ENCODE measurements around the gene LRRTM2. TPM values are rescaled to one million over a fixed set of nuclear protein-coding genes. Genes with fewer than 3 reads are reported as not detected.

LRRTM2 gene
- total RNA-seq, 1 experiment from 2014 or later = not detected

DNA sequence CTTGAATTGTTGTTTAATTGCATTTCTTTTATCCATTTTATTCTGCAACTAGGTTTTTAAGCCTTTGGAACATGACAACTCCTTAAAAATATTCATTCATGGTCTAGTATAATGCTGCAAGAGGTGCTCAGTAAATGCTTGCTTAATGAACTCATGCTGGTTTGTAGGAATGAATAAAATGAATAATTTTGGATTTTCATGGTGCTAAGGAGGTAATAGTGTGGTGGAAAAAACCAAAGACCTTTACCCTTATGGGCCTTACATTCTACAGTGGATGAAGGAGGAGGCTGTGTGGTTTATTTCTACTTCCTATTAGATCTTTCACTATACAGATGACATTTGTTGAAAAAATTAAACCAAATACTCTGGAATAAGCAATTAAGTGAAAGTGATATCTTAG is 43.4 kb downstream of the LRRTM2 start:
- no peaks in the 10 kb centered on the region for H4K20me1 ChIP-seq (ENCODE audit: insufficient read depth, low read depth, low read length)
- no peaks in the 10 kb centered on the region for H3K36me3 ChIP-seq (ENCODE audit: insufficient read depth, low read length)
- no peaks in the 10 kb centered on the region for H3K4me1 ChIP-seq (ENCODE audit: low read length)
- no peaks in the 10 kb centered on the region for H3K27me3 ChIP-seq (ENCODE audit: low read length)
- no peaks in the 10 kb centered on the region for H3K9me2 ChIP-seq (replicated peaks; ENCODE audit: insufficient read depth, low read length)
- no peak for DNase-seq
- H3K4me3 ChIP-seq (ENCODE audit: low read length) = no peak overlapping the region
- H3K9me3 ChIP-seq (ENCODE audit: low read length) = no peaks in the 10 kb centered on the region
- no peaks in the 10 kb centered on the region for H3K79me2 ChIP-seq (ENCODE audit: low read length)
- no peak overlapping the region for H3K9ac ChIP-seq (ENCODE audit: low read length)
- H3K4me2 ChIP-seq (ENCODE audit: low read depth, low read length, poor library complexity, severe bottlenecking) = no peak overlapping the region
- H3K27ac ChIP-seq (ENCODE audit: low read length) = no peak overlapping the region
- no peak overlapping the region for H2AFZ ChIP-seq (ENCODE audit: low read length)

DNA sequence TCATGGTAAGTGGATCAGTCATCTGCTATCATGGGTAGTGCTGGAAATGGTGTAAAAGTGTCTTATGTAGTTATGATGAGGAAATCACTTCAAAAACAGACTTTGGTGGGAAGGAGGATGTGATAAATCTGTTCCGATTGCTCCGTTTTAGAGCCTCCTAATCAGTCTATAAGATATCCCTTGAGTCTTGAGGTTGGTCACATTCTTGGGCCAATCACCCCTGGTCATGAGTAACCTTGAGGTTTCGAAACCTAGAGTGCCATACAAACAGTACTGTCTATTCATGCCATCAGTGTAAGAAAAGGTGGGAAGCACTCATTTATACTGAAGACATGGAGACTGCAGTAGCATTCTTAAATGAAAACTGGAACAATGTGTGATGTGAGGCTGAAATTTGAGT is 45.8 kb downstream of the LRRTM2 start:
- H2AFZ ChIP-seq (ENCODE audit: low read length) = no peak overlapping the region
- no peaks in the 10 kb centered on the region for H3K9me3 ChIP-seq (ENCODE audit: low read length)
- no peak overlapping the region for H3K4me3 ChIP-seq (ENCODE audit: low read length)
- no peak overlapping the region for H3K27ac ChIP-seq (ENCODE audit: low read length)
- no peaks in the 10 kb centered on the region for H3K36me3 ChIP-seq (ENCODE audit: insufficient read depth, low read length)
- H3K27me3 ChIP-seq (ENCODE audit: low read length) = no peaks in the 10 kb centered on the region
- H4K20me1 ChIP-seq (ENCODE audit: insufficient read depth, low read depth, low read length) = no peaks in the 10 kb centered on the region
- H3K4me2 ChIP-seq (ENCODE audit: low read depth, low read length, poor library complexity, severe bottlenecking) = no peak overlapping the region
- H3K9ac ChIP-seq (ENCODE audit: low read length) = no peak overlapping the region
- no peaks in the 10 kb centered on the region for H3K4me1 ChIP-seq (ENCODE audit: low read length)
- no peak for DNase-seq
- H3K79me2 ChIP-seq (ENCODE audit: low read length) = no peaks in the 10 kb centered on the region
- no peaks in the 10 kb centered on the region for H3K9me2 ChIP-seq (replicated peaks; ENCODE audit: insufficient read depth, low read length)

DNA sequence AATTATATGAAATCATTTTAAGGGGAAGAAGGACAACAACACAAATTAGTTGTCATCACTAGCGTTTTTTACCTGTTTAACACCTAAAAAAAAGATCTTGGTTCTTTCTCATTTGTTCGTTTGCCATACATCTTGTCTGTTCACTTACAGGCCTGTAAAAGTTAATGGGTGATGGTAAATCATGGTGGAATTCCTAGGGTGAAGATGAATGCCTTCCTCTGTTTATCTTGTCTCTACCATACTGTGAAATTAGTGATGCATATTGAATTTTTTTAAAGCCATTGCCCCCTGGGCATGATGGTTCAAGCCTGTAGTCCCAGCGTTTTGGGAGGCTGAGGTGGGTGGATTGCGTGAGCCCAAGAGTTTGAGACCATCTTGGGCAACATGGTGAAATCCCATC is 46.6 kb downstream of the LRRTM2 start:
- Histone ChIP-seq H2AFZ (ENCODE audit: low read length) (no peak overlapping the region), H3K9me2 (replicated peaks; ENCODE audit: insufficient read depth, low read length) (no peaks in the 10 kb centered on the region), H3K4me3 (ENCODE audit: low read length) (no peak overlapping the region), H3K36me3 (ENCODE audit: insufficient read depth, low read length) (no peaks in the 10 kb centered on the region), H3K4me1 (ENCODE audit: low read length) (no peaks in the 10 kb centered on the region), H3K9ac (ENCODE audit: low read length) (no peak overlapping the region), H3K9me3 (ENCODE audit: low read length) (no peaks in the 10 kb centered on the region), H3K4me2 (ENCODE audit: low read depth, low read length, poor library complexity, severe bottlenecking) (no peak overlapping the region), H4K20me1 (ENCODE audit: insufficient read depth, low read depth, low read length) (no peaks in the 10 kb centered on the region), H3K27me3 (ENCODE audit: low read length) (no peaks in the 10 kb centered on the region), H3K79me2 (ENCODE audit: low read length) (no peaks in the 10 kb centered on the region), H3K27ac (ENCODE audit: low read length) (no peak overlapping the region)
- DNase-seq = no peak

DNA sequence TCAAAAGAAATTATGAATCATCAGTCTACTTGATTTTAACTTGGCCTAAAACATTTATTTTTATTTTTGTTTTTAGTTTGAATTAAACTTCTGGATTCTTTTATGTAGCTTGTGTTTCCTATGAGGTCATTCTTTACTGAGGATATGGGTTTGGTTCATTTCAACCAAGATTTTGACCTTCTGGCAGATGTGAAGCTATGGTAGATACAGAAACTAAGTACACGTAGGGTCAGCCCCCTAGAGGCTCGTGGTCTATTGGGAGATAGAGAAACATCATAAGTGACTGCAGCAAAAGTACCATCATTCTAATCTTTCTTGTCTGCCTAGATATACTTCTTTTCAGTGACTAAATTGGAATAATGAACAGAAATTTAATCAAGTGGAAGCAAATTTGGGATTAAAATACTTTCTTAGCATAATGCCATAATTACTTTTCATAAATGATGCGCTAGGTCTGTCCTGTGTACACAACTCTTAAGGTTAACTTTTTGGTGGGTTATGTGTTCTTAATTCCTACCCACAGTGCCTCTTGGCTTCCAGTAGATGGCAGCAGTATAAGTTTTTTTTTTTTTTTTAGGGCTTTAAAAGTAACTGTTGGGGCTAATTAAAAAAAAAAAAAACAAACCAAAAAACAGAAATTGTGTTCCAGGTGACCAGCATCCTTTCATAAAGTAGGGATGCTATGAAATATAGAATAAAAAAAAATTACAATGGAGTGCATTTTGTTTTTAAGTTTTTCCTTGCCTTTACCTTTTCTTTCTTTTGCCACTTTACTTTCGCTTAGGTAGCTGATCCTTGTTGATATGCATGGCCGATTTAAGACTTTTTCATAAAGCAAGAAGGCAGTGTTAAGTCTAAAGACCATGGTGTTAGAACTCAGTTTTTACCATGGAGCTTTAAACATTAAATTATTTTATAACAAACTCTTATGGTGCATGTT is 49.9 kb downstream of the LRRTM2 start:
- Histone ChIP-seq H3K79me2 (ENCODE audit: low read length) (no peaks in the 10 kb centered on the region), H3K27ac (ENCODE audit: low read length) (no peak overlapping the region), H3K36me3 (ENCODE audit: insufficient read depth, low read length) (no peaks in the 10 kb centered on the region), H2AFZ (ENCODE audit: low read length) (no peak overlapping the region), H3K9me3 (ENCODE audit: low read length) (no peaks in the 10 kb centered on the region), H4K20me1 (ENCODE audit: insufficient read depth, low read depth, low read length) (no peaks in the 10 kb centered on the region), H3K9me2 (replicated peaks; ENCODE audit: insufficient read depth, low read length) (no peaks in the 10 kb centered on the region), H3K9ac (ENCODE audit: low read length) (no peak overlapping the region), H3K4me2 (ENCODE audit: low read depth, low read length, poor library complexity, severe bottlenecking) (no peak overlapping the region), H3K27me3 (ENCODE audit: low read length) (no peaks in the 10 kb centered on the region), H3K4me1 (ENCODE audit: low read length) (no peaks in the 10 kb centered on the region), H3K4me3 (ENCODE audit: low read length) (no peak overlapping the region)
- DNase-seq = peak; percentile 60

DNA sequence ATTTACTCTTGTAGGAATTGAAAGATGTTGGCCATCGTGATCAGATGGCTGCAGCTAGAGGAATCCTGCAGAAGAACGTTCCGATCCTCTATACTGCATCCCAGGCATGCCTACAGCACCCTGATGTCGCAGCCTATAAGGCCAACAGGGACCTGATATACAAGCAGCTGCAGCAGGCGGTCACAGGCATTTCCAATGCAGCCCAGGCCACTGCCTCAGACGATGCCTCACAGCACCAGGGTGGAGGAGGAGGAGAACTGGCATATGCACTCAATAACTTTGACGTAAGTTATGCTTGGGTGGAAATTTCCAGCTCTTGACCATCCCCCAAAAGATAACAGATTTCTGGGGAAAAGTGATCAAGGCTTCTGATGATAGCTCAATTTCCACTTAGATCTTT is 50.6 kb downstream of the LRRTM2 start:
- Histone ChIP-seq H3K36me3 (ENCODE audit: insufficient read depth, low read length) (no peaks in the 10 kb centered on the region), H3K27ac (ENCODE audit: low read length) (no peak overlapping the region), H3K9me3 (ENCODE audit: low read length) (no peaks in the 10 kb centered on the region), H3K4me3 (ENCODE audit: low read length) (no peak overlapping the region), H3K4me2 (ENCODE audit: low read depth, low read length, poor library complexity, severe bottlenecking) (no peak overlapping the region), H3K79me2 (ENCODE audit: low read length) (no peaks in the 10 kb centered on the region), H3K9me2 (replicated peaks; ENCODE audit: insufficient read depth, low read length) (no peaks in the 10 kb centered on the region), H3K27me3 (ENCODE audit: low read length) (no peaks in the 10 kb centered on the region), H4K20me1 (ENCODE audit: insufficient read depth, low read depth, low read length) (no peaks in the 10 kb centered on the region), H3K9ac (ENCODE audit: low read length) (no peak overlapping the region), H2AFZ (ENCODE audit: low read length) (no peak overlapping the region), H3K4me1 (ENCODE audit: low read length) (no peaks in the 10 kb centered on the region)
- DNase-seq = no peak

DNA sequence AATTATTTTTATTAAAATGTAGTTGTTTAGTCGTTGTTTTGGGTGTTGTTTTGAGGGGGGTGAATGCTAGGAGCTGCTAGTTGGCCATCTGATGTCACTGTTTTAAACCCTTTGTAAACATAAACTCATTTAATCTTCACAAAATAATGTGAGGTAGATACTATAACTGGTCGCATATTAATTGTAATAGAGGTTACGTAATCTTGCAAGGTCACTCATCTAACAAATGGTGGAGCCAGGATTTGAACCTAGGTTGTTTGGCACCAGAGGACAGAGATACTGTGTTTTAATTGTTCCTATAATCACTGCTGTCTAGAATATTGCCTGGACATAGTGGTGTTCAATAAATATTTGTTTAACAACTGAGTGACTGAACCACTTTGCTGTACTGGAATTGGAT is 54.4 kb downstream of the LRRTM2 start:
- H3K9me2 ChIP-seq (replicated peaks; ENCODE audit: insufficient read depth, low read length) = no peaks in the 10 kb centered on the region
- no peak overlapping the region for H3K9ac ChIP-seq (ENCODE audit: low read length)
- no peaks in the 10 kb centered on the region for H3K36me3 ChIP-seq (ENCODE audit: insufficient read depth, low read length)
- H2AFZ ChIP-seq (ENCODE audit: low read length) = no peak overlapping the region
- no peak overlapping the region for H3K4me2 ChIP-seq (ENCODE audit: low read depth, low read length, poor library complexity, severe bottlenecking)
- no peaks in the 10 kb centered on the region for H4K20me1 ChIP-seq (ENCODE audit: insufficient read depth, low read depth, low read length)
- H3K27me3 ChIP-seq (ENCODE audit: low read length) = no peaks in the 10 kb centered on the region
- H3K4me3 ChIP-seq (ENCODE audit: low read length) = no peak overlapping the region
- H3K4me1 ChIP-seq (ENCODE audit: low read length) = no peaks in the 10 kb centered on the region
- no peak for DNase-seq
- H3K9me3 ChIP-seq (ENCODE audit: low read length) = no peaks in the 10 kb centered on the region
- H3K27ac ChIP-seq (ENCODE audit: low read length) = no peak overlapping the region
- no peaks in the 10 kb centered on the region for H3K79me2 ChIP-seq (ENCODE audit: low read length)

DNA sequence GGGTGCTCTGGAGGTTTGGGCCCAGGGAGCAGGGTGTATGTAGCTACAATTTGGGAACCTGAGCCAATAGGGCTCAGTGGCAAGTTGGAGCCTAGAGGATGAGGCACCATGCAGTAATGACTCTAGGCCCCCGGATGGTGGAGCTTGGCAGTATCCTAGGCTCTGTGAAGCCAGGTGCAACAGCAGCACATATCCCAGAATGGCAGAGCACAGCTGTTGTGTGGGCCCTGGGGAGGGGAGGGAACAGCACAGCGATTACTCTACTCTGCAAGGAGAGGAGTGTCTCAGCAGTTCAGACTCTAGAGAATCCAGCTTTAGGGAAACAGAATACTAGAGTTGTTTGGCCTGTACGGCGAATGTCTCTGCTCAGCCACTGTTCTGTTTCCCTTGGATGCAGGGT is 56.1 kb downstream of the LRRTM2 start:
- Histone ChIP-seq H3K4me2 (ENCODE audit: low read depth, low read length, poor library complexity, severe bottlenecking) (no peak overlapping the region), H3K36me3 (ENCODE audit: insufficient read depth, low read length) (no peaks in the 10 kb centered on the region), H3K9me2 (replicated peaks; ENCODE audit: insufficient read depth, low read length) (no peaks in the 10 kb centered on the region), H3K27ac (ENCODE audit: low read length) (no peak overlapping the region), H3K9ac (ENCODE audit: low read length) (no peak overlapping the region), H3K4me3 (ENCODE audit: low read length) (no peak overlapping the region), H3K27me3 (ENCODE audit: low read length) (no peaks in the 10 kb centered on the region), H4K20me1 (ENCODE audit: insufficient read depth, low read depth, low read length) (no peaks in the 10 kb centered on the region), H3K9me3 (ENCODE audit: low read length) (no peaks in the 10 kb centered on the region), H2AFZ (ENCODE audit: low read length) (no peak overlapping the region), H3K4me1 (ENCODE audit: low read length) (no peaks in the 10 kb centered on the region), H3K79me2 (ENCODE audit: low read length) (no peaks in the 10 kb centered on the region)
- DNase-seq = no peak
